Prostate gland (tissue), 2 donors: Measurements from ENCODE around the gene CCSER1.

Experiments
- CTCF ChIP-seq, 4 experiments: fragments of 200-600 bp in 2 of 4; fragments of 450-650 bp in 2 of 4; sonication (generic) in 2 of 4; IDR thresholded peaks; 1 replicate in 3 of 4; 2 replicates in 1 of 4; pipeline ENCODE4 v1.5.1; 2016 to 2019; ENCODE audit warnings: antibody characterized with exemption in 4 of 4, mild to moderate bottlenecking in 2 of 4, moderate library complexity in 2 of 4
- POLR2A ChIP-seq: fragments of 450-650 bp; IDR thresholded peaks from one replicate; pipeline ENCODE4 v1.6.1; 2016; ENCODE audit warnings: antibody characterized with exemption, mild to moderate bottlenecking

- no peak for TF ChIP-seq POLR2A
- no peak for TF ChIP-seq CTCF (IDR thresholded peaks at IDR 0.05)
Measured at GRCh38 chr4:90546114-90546513, 418.9 kb downstream of the CCSER1 start.
